ENCODE results near the gene UACA. TPM values are rescaled to one million over a fixed set of nuclear protein-coding genes. Genes with fewer than 3 reads are reported as not detected.
A peak's percentile ranks its signal among the peaks of the same experiment; 100 is the strongest.

UACA gene
- total RNA-seq, 1 experiment from 2014 or later, result 141 TPM

GRCh38 chr15:70723122-70723422, 40.3 kb downstream of the UACA start:
- no peaks in the 10 kb centered on the region for H3K27me3 ChIP-seq (replicated peaks; ENCODE audit: control insufficient read depth, insufficient read depth, low read length)
- H3K27ac Mint-ChIP-seq (ENCODE audit: unreplicated experiment), result peak overlapping the region; percentile 72
- H3K27me3 Mint-ChIP-seq (ENCODE audit: insufficient read depth, unreplicated experiment), result no peaks in the 10 kb centered on the region
- no peak overlapping the region for H3K4me3 ChIP-seq (ENCODE audit: low read depth, low read length)
- peaks cover 22% of the 10 kb centered on the region for H3K36me3 Mint-ChIP-seq (ENCODE audit: insufficient read depth, unreplicated experiment)
- intact Hi-C loops (cut with micrococcal nuclease; ENCODE audit: unreplicated experiment), result no loop called here
- H3K4me3 Mint-ChIP-seq (ENCODE audit: unreplicated experiment), result no peak overlapping the region
- H3K9me3 ChIP-seq, result no peaks in the 10 kb centered on the region
- peaks cover 12% of the 10 kb centered on the region for H3K9me3 Mint-ChIP-seq (ENCODE audit: unreplicated experiment)
- no peak for DNase-seq
- TF ChIP-seq, protein P1, sequence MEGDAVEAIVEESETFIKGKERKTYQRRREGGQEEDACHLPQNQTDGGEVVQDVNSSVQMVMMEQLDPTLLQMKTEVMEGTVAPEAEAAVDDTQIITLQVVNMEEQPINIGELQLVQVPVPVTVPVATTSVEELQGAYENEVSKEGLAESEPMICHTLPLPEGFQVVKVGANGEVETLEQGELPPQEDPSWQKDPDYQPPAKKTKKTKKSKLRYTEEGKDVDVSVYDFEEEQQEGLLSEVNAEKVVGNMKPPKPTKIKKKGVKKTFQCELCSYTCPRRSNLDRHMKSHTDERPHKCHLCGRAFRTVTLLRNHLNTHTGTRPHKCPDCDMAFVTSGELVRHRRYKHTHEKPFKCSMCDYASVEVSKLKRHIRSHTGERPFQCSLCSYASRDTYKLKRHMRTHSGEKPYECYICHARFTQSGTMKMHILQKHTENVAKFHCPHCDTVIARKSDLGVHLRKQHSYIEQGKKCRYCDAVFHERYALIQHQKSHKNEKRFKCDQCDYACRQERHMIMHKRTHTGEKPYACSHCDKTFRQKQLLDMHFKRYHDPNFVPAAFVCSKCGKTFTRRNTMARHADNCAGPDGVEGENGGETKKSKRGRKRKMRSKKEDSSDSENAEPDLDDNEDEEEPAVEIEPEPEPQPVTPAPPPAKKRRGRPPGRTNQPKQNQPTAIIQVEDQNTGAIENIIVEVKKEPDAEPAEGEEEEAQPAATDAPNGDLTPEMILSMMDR (IDR thresholded peaks at IDR 0.05; ENCODE audit: insufficient read depth in 1 of 2, low read depth in 1 of 2, low read length in 1 of 2, severe bottlenecking in 1 of 2, unreplicated experiment in 1 of 2), result no peak
- H3K36me3 ChIP-seq (ENCODE audit: control insufficient read depth, insufficient read depth, low read length), result no peaks in the 10 kb centered on the region
- POLR2A ChIA-PET, result interaction anchor here (1.0 kb wide), 1 partner anchor 9 kb away, joined by 8 read pairs; no protein-coding TSS in a partner anchor
- peaks cover 36% of the 10 kb centered on the region for H3K4me1 Mint-ChIP-seq (ENCODE audit: low read depth, unreplicated experiment)
- no TSS peak for BruUV-seq (replicated peaks)
- CTCF ChIA-PET, result interaction anchor here (0.6 to 1.5 kb wide), 22 partner anchors 10 to 154 kb away, joined by 3 to 23 read pairs (median 4); partner anchors contain the start of gene UACA
- peaks cover 39% of the 10 kb centered on the region for H3K4me1 ChIP-seq

DNA sequence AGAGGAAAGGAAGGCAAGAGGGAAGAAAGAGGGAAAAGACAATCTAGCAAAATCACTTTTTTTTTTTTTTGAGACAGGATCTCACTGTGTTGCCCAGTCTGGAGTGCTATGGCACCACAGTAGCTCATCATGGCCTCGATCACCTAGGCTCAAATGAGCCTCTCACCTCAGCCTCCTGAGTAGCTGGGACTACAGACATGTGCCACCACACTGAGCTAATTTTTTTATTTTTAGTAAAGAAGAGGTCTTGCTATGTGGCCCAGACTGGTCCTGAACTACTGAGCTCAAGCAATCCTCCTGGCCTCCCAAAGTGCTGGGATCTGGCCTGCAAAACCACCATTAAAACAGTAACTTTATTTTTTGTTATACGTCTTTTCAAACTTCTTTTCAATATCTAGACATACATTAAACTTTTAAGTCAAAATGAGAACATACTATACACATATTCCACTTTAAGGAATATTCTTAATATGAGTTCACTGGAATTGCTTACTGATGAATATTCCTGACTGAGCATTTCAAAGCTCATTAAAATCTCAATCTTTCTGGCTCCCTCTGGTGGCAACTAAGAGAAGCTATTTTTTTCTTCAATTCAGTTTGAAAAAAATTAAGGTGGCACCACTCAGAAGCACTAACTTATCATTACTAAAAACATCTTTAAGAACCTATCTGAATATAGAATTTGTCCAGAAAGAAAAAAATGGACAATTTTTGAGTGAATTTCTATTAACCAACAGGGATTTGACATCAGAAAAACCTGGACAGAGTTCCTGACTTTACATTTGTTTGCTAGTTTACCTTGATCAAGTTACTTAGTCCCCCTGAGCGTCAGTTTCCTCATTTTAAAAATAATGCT, 40.9 kb downstream of the UACA start:
- TF ChIP-seq, protein P1 (IDR thresholded peaks at IDR 0.05; ENCODE audit: insufficient read depth in 1 of 2, low read depth in 1 of 2, low read length in 1 of 2, severe bottlenecking in 1 of 2, unreplicated experiment in 1 of 2), result peak; percentile 59 to 62
- POLR2A ChIA-PET, result interaction anchor here (0.6 to 1.0 kb wide), 2 partner anchors 9 to 43 kb away, joined by 3 to 8 read pairs; no protein-coding TSS in a partner anchor
- DNase-seq, result peak in 1 of 2 experiments; percentile 27
- peaks cover 22% of the 10 kb centered on the region for H3K36me3 Mint-ChIP-seq (ENCODE audit: insufficient read depth, unreplicated experiment)
- H3K27ac Mint-ChIP-seq (ENCODE audit: unreplicated experiment), result no peak overlapping the region
- Histone ChIP-seq H3K4me1 (peaks cover 38% of the 10 kb centered on the region), H3K9me3 (no peaks in the 10 kb centered on the region), H3K27me3 (replicated peaks; ENCODE audit: control insufficient read depth, insufficient read depth, low read length) (no peaks in the 10 kb centered on the region), H3K36me3 (ENCODE audit: control insufficient read depth, insufficient read depth, low read length) (no peaks in the 10 kb centered on the region), H3K4me3 (ENCODE audit: low read depth, low read length) (no peak overlapping the region)
- peaks cover 12% of the 10 kb centered on the region for H3K9me3 Mint-ChIP-seq (ENCODE audit: unreplicated experiment)
- H3K27me3 Mint-ChIP-seq (ENCODE audit: insufficient read depth, unreplicated experiment), result no peaks in the 10 kb centered on the region
- intact Hi-C loops (cut with micrococcal nuclease; ENCODE audit: unreplicated experiment), result loop anchor here (1.0 kb wide), 1 partner anchor 43 kb away; no protein-coding TSS in a partner anchor
- CTCF ChIA-PET, result interaction anchor here (0.6 to 1.5 kb wide), 23 partner anchors 9 to 153 kb away, joined by 3 to 23 read pairs (median 4); partner anchors contain the start of gene UACA
- BruUV-seq (replicated peaks), result no TSS peak
- peaks cover 36% of the 10 kb centered on the region for H3K4me1 Mint-ChIP-seq (ENCODE audit: low read depth, unreplicated experiment)
- no peak overlapping the region for H3K4me3 Mint-ChIP-seq (ENCODE audit: unreplicated experiment)

- intact Hi-C loops (cut with micrococcal nuclease; ENCODE audit: unreplicated experiment), result loop anchor here (1.0 kb wide), 3 partner anchors 10 to 30 kb away; no protein-coding TSS in a partner anchor
- H3K9me3 ChIP-seq, result no peaks in the 10 kb centered on the region
- TF ChIP-seq, protein P1 (IDR thresholded peaks at IDR 0.05; ENCODE audit: insufficient read depth in 1 of 2, low read depth in 1 of 2, low read length in 1 of 2, severe bottlenecking in 1 of 2, unreplicated experiment in 1 of 2), result no peak
- no peaks in the 10 kb centered on the region for H3K36me3 ChIP-seq (ENCODE audit: control insufficient read depth, insufficient read depth, low read length)
- H3K27me3 ChIP-seq (replicated peaks; ENCODE audit: control insufficient read depth, insufficient read depth, low read length), result no peaks in the 10 kb centered on the region
- ChIA-PET CTCF (no interaction called here), POLR2A (no interaction called here)
- peak overlapping the region; percentile 57 for H3K4me3 Mint-ChIP-seq (ENCODE audit: unreplicated experiment)
- peak overlapping the region; percentile 93 for H3K27ac Mint-ChIP-seq (ENCODE audit: unreplicated experiment)
- H3K9me3 Mint-ChIP-seq (ENCODE audit: unreplicated experiment), result peaks cover 12% of the 10 kb centered on the region
- H3K4me1 Mint-ChIP-seq (ENCODE audit: low read depth, unreplicated experiment), result peaks cover 40% of the 10 kb centered on the region
- peak; percentile 78 to 79 for DNase-seq
- H3K4me1 ChIP-seq, result peaks cover 57% of the 10 kb centered on the region
- H3K27me3 Mint-ChIP-seq (ENCODE audit: insufficient read depth, unreplicated experiment), result no peaks in the 10 kb centered on the region
- H3K4me3 ChIP-seq (ENCODE audit: low read depth, low read length), result no peak overlapping the region
- no TSS peak for BruUV-seq (replicated peaks)
- H3K36me3 Mint-ChIP-seq (ENCODE audit: insufficient read depth, unreplicated experiment), result peaks cover 28% of the 10 kb centered on the region
These were observed 42.9 kb downstream of the UACA start for GRCh38 chr15:70720228-70721016.

Data from Caco-2 (cell line).